ENCODE measurements around the gene TAB2. TPM values are rescaled to one million over a fixed set of nuclear protein-coding genes. Genes with fewer than 3 reads are reported as not detected.
A peak's percentile ranks its signal among the peaks of the same experiment; 100 is the strongest.

TAB2 gene
- total RNA-seq, 1 donor from 2014 or later, result 81.8 TPM

DNA sequence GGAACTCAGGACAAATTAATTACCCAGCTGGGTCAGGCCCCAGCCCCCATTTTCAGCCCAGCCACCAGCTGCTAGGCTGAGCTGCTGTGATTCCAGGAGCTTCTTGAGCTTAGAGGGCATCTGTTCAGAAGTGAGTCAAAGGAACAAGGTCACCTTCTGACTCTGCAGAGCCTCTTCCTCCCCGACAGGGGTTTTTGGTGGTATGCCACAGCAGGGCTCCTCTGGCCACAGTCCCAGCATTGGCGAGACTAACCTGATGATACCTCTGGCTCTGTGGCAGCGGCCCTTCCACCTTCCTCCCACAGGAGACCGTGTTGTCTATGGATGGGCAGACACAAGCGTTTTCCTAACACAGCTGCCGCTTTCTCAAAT, 127.6 kb downstream of the TAB2 start:
- Histone ChIP-seq H3K27ac (ENCODE audit: low read depth, low read length) (no peak overlapping the region), H2AFZ (ENCODE audit: low read depth, low read length) (no peak overlapping the region), H3K9ac (ENCODE audit: low read length) (no peak overlapping the region), H4K20me1 (ENCODE audit: insufficient read depth, low read length) (no peaks in the 10 kb centered on the region), H3K4me3 (ENCODE audit: insufficient read depth, low read depth, low read length) (no peak overlapping the region), H3K9me3 (ENCODE audit: insufficient read depth, low read depth, low read length) (no peaks in the 10 kb centered on the region), H3K36me3 (ENCODE audit: insufficient read depth, low read length) (no peaks in the 10 kb centered on the region), H3K4me2 (ENCODE audit: low read length) (no peak overlapping the region), H3K79me2 (ENCODE audit: insufficient read depth, low read length) (no peaks in the 10 kb centered on the region), H3K4me1 (ENCODE audit: insufficient read depth, low read length) (no peaks in the 10 kb centered on the region), H3K27me3 (ENCODE audit: insufficient read depth, low read length) (no peaks in the 10 kb centered on the region)
- Mint-ChIP-seq H3K27ac (ENCODE audit: unreplicated experiment) (no peak overlapping the region), H3K36me3 (ENCODE audit: low read depth, unreplicated experiment) (peaks cover 6% of the 10 kb centered on the region), H3K9me3 (ENCODE audit: unreplicated experiment) (peaks cover 17% of the 10 kb centered on the region), H3K27me3 (ENCODE audit: low read depth, unreplicated experiment) (peaks cover 11% of the 10 kb centered on the region), H3K4me1 (ENCODE audit: low read depth, unreplicated experiment) (peaks cover 11% of the 10 kb centered on the region), H3K4me3 (ENCODE audit: unreplicated experiment) (no peak overlapping the region)
- DNase-seq (ENCODE audit: low read depth) (no peak), FAIRE-seq (no peak)
- TF ChIP-seq, protein P1, sequence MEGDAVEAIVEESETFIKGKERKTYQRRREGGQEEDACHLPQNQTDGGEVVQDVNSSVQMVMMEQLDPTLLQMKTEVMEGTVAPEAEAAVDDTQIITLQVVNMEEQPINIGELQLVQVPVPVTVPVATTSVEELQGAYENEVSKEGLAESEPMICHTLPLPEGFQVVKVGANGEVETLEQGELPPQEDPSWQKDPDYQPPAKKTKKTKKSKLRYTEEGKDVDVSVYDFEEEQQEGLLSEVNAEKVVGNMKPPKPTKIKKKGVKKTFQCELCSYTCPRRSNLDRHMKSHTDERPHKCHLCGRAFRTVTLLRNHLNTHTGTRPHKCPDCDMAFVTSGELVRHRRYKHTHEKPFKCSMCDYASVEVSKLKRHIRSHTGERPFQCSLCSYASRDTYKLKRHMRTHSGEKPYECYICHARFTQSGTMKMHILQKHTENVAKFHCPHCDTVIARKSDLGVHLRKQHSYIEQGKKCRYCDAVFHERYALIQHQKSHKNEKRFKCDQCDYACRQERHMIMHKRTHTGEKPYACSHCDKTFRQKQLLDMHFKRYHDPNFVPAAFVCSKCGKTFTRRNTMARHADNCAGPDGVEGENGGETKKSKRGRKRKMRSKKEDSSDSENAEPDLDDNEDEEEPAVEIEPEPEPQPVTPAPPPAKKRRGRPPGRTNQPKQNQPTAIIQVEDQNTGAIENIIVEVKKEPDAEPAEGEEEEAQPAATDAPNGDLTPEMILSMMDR (IDR thresholded peaks at IDR 0.05; ENCODE audit: insufficient read depth, low read depth, low read length), result no peak
- TF ChIP-seq EZH2 (IDR thresholded peaks at IDR 0.05; ENCODE audit: insufficient read depth, low read length), result no peak

DNA sequence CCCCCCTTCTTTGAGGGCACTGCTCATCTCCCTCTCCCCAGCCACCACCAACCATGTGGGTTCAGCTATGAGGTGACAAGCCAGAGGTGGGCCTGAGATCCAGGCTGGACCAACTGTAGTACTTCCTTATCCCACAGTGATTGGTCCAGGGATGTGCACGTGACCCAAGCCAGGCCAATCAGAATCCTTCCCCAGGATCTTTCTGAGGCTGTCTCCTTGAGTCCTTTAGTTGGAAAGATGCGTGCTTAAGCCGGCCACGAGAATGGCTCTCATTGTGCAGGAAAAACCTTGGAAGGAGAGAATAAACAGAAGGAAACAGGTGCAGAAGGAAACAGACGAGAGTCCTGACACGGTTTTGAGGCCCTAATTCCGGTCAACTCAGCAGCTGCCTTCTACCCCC, 128.1 kb downstream of the TAB2 start:
- no peak overlapping the region for H3K27ac ChIP-seq (ENCODE audit: low read depth, low read length)
- peaks cover 17% of the 10 kb centered on the region for H3K9me3 Mint-ChIP-seq (ENCODE audit: unreplicated experiment)
- no peak overlapping the region for H3K4me2 ChIP-seq (ENCODE audit: low read length)
- no peaks in the 10 kb centered on the region for H3K79me2 ChIP-seq (ENCODE audit: insufficient read depth, low read length)
- H3K4me3 Mint-ChIP-seq (ENCODE audit: unreplicated experiment), result no peak overlapping the region
- no peak overlapping the region for H3K27ac Mint-ChIP-seq (ENCODE audit: unreplicated experiment)
- no peaks in the 10 kb centered on the region for H3K9me3 ChIP-seq (ENCODE audit: insufficient read depth, low read depth, low read length)
- FAIRE-seq, result no peak
- no peaks in the 10 kb centered on the region for H3K27me3 ChIP-seq (ENCODE audit: insufficient read depth, low read length)
- H3K36me3 ChIP-seq (ENCODE audit: insufficient read depth, low read length), result no peaks in the 10 kb centered on the region
- H3K9ac ChIP-seq (ENCODE audit: low read length), result no peak overlapping the region
- H3K4me1 Mint-ChIP-seq (ENCODE audit: low read depth, unreplicated experiment), result peaks cover 9% of the 10 kb centered on the region
- H3K4me1 ChIP-seq (ENCODE audit: insufficient read depth, low read length), result no peaks in the 10 kb centered on the region
- no peak overlapping the region for H2AFZ ChIP-seq (ENCODE audit: low read depth, low read length)
- TF ChIP-seq, protein P1 (IDR thresholded peaks at IDR 0.05; ENCODE audit: insufficient read depth, low read depth, low read length), result no peak
- no peak for TF ChIP-seq EZH2 (IDR thresholded peaks at IDR 0.05; ENCODE audit: insufficient read depth, low read length)
- no peak for DNase-seq (ENCODE audit: low read depth)
- peaks cover 16% of the 10 kb centered on the region for H3K27me3 Mint-ChIP-seq (ENCODE audit: low read depth, unreplicated experiment)
- H4K20me1 ChIP-seq (ENCODE audit: insufficient read depth, low read length), result no peaks in the 10 kb centered on the region
- peaks cover 6% of the 10 kb centered on the region for H3K36me3 Mint-ChIP-seq (ENCODE audit: low read depth, unreplicated experiment)
- H3K4me3 ChIP-seq (ENCODE audit: insufficient read depth, low read depth, low read length), result no peak overlapping the region

DNA sequence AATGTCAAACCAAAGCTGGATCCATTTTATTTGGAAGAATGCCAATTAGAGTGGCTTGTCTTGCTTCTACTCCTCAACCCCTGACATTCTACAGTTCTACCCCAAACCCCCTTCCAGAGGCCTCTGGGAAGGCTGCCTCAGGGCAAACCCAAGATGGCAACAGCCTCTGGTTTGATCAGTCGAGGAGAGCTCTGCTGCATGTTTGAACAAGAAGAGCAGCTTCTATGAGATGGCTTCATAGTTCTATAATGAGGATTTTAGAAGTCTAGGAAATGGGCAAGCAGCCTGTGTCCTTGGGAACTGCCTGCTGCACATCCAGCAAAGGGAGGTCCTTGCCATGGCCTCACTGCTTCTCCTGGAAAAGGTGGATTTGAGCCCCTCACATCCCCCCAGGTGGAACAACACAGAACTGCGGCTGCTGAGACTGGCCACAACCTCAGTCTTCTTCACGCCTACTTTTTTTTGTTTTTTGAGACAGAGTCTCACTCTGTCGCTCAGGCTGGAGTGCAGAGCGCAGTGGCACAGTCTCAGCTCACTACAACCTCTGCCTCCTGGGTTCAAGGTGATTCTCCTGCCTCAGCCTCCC, 129.4 kb downstream of the TAB2 start:
- no peaks in the 10 kb centered on the region for H3K9me3 ChIP-seq (ENCODE audit: insufficient read depth, low read depth, low read length)
- H3K27me3 ChIP-seq (ENCODE audit: insufficient read depth, low read length), result no peaks in the 10 kb centered on the region
- peaks cover 18% of the 10 kb centered on the region for H3K27me3 Mint-ChIP-seq (ENCODE audit: low read depth, unreplicated experiment)
- no peak overlapping the region for H3K4me3 Mint-ChIP-seq (ENCODE audit: unreplicated experiment)
- no peak for FAIRE-seq
- H3K9me3 Mint-ChIP-seq (ENCODE audit: unreplicated experiment), result peaks cover 15% of the 10 kb centered on the region
- TF ChIP-seq, protein P1 (IDR thresholded peaks at IDR 0.05; ENCODE audit: insufficient read depth, low read depth, low read length), result peak; percentile 5
- no peak for TF ChIP-seq EZH2 (IDR thresholded peaks at IDR 0.05; ENCODE audit: insufficient read depth, low read length)
- H3K4me1 Mint-ChIP-seq (ENCODE audit: low read depth, unreplicated experiment), result no peaks in the 10 kb centered on the region
- H3K4me2 ChIP-seq (ENCODE audit: low read length), result no peak overlapping the region
- no peak overlapping the region for H2AFZ ChIP-seq (ENCODE audit: low read depth, low read length)
- peaks cover 6% of the 10 kb centered on the region for H3K36me3 Mint-ChIP-seq (ENCODE audit: low read depth, unreplicated experiment)
- H3K4me1 ChIP-seq (ENCODE audit: insufficient read depth, low read length), result peaks cover 6% of the 10 kb centered on the region
- no peak overlapping the region for H3K4me3 ChIP-seq (ENCODE audit: insufficient read depth, low read depth, low read length)
- no peaks in the 10 kb centered on the region for H3K79me2 ChIP-seq (ENCODE audit: insufficient read depth, low read length)
- no peaks in the 10 kb centered on the region for H4K20me1 ChIP-seq (ENCODE audit: insufficient read depth, low read length)
- H3K27ac Mint-ChIP-seq (ENCODE audit: unreplicated experiment), result no peak overlapping the region
- no peaks in the 10 kb centered on the region for H3K36me3 ChIP-seq (ENCODE audit: insufficient read depth, low read length)
- H3K27ac ChIP-seq (ENCODE audit: low read depth, low read length), result no peak overlapping the region
- DNase-seq (ENCODE audit: low read depth), result no peak
- H3K9ac ChIP-seq (ENCODE audit: low read length), result no peak overlapping the region
